HK-2 (cell line): Measurements from ENCODE around the gene ADGRG3.

Source experiments
- DNase-seq: peaks from one replicate; pipeline ENCODE4 v3.0.0-alpha.2; 2018; ENCODE audit not compliant: unreplicated experiment

Gene ADGRG3

DNA sequence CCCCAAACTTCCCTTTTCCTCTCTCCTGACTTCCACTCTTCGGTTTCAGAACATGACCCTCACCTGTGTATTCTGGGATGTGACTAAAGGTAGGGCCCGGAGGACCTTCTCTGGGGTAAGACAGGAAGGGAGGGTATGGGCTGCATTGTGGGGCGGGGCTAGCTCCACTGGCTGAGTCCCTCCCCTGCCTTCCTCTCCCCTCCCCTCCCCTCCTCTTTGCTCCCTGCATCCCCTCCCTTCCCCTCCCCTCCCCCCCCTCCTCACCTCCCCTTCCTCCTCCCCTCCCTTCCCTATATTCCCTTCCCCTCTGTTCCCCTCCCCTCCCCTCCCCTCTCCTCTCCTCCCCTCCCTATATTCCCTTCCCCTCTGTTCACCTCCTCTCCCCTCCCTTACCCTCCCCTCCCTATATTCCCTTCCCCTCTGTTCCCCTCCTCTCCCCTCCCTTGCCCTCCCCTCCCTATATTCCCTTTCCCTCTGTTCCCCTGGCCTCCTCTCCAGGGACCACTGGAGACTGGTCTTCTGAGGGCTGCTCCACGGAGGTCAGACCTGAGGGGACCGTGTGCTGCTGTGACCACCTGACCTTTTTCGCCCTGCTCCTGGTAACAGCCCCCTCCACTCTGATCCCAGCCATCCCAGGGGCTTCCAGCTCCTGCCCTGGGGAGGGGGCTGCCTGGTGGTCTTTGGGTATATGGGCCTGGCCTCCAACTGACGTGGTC, 11.8 kb downstream of the ADGRG3 start:
- no peak for DNase-seq

DNA sequence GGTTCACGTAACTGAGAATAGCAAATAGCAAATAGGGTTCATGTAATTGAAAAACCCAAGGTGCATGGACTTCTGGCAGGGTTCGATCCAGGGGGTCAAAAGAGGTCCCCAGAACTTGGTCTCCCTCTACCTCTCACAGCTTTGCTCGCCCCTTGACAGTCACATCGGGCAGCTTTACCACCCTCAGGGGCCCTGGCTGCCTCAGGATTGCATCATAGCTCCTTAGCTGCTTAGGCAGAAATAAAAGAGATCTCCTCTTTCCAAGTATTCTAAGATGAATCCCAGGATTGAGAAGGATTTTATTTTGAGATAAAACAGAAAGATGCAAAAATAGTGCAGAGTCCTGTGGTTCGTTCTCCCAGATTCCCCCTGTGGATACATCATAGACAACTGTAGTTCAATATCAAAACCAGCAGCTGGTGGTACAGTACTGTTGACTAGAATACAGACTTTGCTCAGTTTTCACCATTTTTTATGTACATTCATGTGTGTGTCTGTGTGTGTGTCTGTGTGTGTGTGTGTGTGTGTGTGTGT, 12.8 kb downstream of the ADGRG3 start:
- DNase-seq: no peak

DNA sequence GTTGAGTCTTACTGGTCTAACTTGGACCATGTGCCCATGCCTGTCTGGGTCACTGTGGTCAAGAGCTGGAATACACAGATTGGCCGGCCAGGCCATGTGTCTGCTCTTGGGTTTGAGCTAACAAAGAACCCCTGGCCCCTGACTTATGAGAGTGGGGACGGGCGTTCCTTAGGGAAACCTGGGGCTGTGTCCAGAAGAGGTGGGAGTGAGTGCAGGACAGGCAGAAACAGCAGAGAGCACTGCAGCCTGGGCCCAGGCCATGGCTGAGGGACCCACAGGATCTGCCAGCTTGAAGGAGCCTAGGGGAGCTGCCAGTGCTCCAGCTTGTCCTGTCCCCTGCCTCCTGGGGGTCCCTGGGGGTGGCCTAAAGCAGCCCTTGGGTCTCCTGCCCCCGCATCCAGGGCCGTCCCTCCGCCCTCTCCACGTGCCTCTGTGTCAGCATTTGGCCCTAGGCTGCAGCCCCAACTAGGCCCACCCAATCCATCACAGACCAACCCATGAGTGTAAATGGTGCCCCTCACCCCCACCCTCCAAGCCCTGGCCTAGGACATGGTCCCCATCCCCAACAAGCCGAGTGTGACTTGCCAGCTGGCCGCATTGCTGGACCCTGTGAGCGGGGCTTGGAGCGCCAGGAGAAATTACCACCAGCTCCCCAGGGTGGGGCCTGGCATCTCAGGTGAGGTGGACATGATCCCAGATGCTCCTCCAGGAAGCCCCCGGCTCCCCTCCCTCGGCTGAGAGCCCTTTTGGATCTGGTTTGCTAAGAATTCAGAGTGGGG, 14.0 kb downstream of the ADGRG3 start:
- DNase-seq: no peak

DNA sequence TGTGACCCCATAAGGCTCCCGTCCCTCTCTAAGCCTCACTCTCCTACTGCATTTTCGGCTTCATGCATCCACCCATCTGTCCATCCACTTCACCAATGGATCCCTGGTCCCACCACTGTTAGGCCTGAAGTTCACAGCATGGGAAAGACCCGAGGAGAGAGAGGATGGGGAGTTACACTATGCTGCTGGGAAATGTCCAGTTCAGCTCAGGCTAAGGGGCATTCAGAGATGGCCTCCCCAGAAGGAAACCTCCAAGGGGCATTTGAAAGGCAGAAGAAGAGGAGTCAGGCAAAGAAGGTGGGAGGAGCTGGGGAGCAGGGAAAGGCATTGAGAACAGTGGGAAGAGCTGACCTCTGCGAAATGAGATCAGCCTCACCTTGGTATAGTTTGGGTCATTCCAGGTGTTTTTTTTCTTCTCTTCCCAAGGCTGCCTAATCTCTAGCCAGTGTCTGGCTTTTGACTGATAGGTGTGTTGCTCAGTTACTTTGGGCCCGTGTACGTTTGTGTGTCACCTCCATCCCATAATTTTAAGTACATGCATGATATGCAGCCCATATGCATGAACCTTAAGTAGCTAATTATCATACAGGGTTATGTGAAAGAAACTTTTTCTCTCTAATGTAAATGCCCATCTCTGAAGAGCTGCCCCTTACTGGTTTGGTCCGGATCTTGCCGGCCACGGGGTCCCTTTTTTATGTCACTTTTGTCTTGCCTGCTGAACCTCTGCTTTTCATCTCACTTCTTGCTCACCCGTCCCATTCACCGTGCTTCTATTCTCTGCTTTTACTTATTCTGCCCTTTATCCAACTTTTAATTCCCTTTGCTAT, 14.9 kb downstream of the ADGRG3 start:
- DNase-seq: no peak

DNA sequence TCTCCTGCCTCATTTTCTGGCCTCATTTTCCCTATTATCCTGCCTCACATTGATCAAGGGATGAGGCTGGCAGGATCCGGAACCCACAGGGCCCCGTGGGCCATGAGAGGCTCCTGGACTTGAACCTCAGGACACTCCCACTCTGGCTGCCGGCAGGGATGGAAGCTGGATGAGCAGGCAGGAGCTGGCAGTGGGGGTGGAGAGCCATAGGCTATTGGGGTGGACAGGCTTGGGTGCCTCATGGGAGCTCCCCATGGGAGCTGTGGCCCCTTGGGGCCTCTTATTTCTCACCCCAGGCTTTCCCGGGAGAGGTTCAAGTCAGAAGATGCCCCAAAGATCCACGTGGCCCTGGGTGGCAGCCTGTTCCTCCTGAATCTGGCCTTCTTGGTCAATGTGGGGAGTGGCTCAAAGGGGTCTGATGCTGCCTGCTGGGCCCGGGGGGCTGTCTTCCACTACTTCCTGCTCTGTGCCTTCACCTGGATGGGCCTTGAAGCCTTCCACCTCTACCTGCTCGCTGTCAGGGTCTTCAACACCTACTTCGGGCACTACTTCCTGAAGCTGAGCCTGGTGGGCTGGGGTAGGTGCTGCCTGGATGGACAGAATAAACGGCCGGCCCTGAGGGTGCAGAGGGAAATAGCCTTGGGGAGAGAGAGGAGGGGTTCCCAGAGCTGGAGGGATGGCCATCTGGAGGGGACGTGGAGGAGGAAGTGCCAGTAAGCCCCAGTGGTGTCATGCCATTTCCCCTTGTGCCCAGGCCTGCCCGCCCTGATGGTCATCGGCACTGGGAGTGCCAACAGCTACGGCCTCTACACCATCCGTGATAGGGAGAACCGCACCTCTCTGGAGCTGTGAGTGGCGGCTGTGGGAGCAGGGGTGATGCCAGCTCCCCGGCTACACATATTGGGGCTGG, 15.8 kb downstream of the ADGRG3 start:
- DNase-seq: no peak

DNA sequence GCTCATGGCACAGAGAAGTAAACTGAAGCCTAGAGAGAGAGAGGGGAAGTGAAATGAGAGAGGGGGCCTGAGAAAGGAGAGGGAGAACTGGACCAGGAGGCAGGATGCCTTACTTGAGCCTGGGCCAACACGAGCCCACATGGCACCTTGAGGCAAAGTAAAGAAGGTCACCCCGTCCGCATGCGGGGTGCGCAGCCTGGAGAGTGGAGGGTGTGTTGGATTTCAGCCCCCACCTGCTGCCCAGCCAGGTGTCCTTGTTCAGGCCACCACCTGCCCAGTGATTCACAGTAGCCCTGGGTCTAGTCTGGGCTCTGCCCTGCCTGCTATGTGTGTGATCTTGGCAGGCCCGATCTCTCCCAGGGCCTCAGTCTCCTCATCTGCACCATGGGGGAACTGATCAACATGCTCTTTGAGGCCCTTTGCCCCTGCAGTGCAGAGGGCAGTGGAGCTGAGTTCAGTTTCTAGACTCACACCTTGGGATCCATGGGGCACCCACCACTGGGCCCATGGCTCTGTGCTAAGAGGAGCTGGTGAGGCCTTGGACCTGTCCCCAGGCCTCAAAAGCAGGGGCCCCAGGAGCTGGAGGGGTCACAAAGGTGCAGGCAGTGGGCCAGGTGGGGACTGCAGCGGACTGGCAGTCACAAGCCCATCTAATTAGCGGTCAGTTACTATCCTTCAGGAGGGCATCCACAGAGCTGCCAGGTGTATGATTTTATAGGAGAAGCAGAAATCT, 16.7 kb downstream of the ADGRG3 start:
- DNase-seq: no peak

DNA sequence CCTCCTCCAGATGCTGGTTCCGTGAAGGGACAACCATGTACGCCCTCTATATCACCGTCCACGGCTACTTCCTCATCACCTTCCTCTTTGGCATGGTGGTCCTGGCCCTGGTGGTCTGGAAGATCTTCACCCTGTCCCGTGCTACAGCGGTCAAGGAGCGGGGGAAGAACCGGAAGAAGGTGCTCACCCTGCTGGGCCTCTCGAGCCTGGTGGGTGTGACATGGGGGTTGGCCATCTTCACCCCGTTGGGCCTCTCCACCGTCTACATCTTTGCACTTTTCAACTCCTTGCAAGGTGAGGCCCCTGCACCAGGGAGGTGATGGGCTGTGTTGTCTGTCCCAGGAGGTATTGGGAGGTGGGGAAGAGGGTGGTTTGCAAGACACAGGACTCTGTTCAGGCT, 17.5 kb downstream of the ADGRG3 start:
- no peak for DNase-seq

DNA sequence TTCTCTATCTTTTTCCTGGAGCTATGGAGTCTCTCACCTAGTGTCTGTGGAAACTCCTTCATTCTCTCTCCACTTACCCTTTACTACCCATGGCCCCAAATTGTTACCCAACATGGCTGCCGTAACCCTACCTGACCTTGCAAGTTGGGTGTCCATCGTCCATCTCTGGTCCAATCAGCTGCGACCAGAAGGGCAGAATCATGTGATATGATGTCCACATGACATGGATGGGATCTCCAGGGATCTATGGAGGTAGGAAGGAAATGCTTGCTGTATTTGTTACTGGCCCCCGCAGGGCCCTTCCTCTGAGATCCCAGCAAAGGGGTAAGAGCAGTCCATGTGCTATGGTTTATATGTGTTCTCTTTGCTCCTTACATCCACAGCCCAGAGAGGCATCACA, 18.5 kb downstream of the ADGRG3 start:
- no peak for DNase-seq

DNA sequence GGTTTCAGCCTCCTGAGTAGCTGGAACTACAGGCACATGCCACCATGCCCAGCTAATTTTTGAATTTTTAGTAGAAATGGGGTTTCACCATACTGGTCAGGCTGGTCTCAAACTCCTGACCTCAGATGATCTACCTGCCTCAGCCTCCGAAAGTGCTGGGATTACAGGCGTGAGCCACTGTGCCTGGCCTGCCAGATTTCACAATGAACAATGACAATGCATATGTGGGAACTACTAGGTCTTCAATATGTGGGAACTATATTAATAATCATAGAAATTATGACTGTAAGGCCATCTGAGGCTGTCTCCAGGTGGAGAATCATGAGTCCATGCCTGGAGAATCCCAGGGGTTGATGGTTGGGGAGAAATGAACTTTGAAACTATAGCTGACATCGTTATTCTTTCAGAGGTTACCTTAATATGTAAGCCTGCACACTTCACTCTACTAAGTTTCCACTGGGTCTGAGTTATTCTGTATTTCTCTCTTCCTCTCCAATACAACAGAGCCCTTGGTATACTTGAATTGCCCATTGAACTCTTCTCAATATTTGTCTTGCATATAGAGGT, 19.3 kb downstream of the ADGRG3 start:
- DNase-seq: no peak

DNA sequence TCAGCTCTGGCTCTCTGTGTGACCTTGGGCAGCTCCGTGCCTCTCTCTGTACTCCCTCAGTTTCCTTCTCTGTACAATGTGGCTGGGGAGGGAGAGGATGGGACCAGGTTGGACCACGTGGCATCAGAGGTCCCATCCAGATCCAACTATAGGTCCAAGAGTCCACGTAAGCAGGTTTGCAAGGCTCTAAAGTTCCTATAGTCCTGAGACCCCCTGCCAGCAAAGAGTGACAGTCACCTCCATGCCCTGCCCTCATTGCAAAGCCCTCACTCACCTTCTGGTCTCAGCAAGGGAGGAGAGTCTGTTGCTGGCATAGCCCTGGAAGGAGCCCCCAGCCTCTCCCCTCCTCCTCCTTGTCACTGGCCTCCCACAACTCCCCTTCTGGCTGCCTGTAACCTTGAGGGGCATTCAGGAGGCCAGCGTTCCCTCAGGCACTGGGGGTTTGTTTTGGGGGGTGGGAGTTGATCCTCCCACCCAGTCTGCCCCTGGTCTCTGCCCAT, 20.4 kb downstream of the ADGRG3 start:
- DNase-seq: no peak

DNA sequence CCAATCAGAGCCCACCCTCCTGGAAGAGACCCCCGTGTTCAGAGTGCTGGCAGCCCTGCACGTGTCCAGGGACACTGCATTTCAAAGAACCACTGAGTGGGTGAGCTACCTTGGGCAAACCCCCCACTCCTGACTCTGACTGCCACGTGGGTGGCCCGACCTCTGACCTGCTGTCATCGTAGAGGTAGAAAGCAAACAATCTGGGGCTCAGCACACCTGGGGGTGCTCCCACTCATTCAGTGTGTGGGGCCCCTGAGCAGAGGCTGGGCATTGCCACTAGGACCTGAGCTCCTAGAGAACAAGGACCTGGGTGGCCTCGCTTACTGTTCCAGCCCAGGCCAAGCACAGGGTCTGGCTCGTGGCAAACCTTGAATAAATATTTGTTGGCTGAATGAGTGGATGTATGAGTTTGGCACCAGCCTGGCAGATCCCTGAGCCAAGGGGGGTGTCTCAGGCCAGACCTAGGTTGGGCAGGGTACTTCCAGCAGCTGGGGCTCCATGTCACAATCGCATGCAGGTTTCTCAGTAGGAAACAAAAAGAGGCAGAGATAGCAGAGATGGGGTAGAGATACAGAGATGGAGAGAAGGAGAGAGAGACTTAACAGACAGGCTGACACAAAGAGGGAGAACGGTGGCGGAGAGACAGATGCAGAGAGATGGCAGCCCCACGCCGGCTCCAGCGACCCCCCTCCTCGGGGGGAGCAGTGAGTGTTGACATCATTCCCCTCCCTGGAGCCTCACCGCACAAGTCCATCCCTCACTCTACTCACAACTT, 21.1 kb downstream of the ADGRG3 start:
- DNase-seq: no peak

DNA sequence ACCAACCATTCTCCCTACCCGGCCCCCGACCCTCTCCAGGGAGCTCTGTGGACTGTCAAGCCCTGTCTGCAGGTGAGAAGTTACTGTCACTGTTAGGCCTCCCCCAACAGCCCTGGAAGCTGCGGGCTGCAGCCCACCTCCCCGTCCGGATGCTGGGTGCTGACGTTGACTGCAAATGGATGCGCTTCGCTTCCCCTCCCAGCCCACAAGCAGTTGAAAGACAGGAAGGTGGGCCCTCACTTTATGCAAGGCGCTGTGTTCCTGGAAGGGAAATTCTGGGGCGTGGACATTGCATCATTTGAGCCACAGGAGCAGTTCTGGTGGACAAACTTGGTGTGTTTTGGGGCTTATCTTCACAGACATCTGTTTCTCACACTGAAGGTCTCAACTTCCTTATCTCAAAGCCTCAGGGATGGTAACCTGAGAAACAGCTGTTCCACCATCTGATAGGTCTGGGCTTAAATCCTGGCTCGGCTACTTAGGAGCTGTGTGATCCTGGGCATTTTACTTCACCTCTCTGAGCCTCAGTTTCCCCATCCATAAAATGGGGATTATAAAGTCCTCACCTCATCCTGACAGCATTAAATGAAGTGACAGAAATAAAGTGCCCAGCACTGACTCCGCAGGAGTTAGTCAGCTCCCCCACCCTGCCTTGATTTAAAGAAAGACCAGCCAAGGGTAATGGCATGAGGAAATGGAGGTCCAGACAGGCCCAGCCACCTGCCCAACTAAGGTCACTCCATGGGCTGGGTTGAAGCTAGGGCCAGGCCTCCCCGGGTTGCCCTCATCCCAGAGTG, 21.9 kb downstream of the ADGRG3 start:
- DNase-seq: no peak

DNA sequence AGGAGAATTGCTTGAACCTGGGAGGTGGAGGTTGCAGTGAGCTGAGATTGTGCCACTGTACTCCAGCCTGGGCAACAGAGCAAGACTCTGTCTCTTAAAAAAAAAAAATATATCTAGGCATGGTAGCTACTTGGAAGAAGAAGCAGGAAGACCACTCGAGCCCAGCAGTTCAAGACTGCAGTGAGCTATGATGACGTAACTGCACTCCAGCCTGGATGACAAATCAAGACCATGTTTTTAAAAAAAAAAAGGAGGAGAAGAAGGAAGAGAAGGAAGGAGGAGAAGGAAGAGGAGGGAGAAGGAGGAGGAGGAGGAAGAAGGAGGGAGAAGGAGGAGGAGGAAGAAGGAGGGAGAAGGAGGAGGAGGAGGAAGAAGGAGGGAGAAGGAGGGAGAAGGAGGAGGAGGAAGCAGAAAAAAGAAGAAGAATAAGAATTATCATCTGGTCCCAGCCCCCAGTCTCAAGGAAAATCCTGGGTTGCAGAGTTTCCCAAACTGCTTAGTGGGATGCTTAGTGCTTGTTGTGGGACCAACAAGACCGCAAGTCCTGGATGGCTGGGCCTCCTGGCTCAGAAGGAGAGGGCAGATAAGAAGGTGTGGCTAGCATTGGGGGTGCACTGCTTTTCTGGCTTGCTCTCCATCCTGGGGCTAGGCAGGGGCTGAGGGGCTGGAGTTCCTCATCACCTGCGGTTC, 22.8 kb downstream of the ADGRG3 start:
- DNase-seq: no peak

DNA sequence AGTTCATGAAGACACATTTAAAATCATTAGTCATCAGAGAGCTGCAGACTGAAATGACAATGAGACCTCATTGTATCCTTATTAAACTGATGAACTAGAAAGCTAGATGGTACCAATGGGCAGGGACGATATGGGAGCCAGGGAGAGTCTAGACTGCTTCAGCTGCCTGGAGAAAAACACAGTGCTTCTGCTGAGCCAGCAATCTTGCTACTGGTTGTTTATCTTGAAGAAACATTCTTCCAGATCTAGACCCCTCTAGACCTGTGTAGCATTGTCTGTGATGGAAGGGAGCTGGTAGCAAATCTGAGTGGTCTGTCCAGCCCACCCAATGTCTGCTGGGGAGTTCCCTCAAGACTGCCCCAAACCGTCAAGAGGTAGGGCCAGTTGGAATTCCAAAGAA, 24.5 kb downstream of the ADGRG3 start:
- DNase-seq: no peak

DNA sequence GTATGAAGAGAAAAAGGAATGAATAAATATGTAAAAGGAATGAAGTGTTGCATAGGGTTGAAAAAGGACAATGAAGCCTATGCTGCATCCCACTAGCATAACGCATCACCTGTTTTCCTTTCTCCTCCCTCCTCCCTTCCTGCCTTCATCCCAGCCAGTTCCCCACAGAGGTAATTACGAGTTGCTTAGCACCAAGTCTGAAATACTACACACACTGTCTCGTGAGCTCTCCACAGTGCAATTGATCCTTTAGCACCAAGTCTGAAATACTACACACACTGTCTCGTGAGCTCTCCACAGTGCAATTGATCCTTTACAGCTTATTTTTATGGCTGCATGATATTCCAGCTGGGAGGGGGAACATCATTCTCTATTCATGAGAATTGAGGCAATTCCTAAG, 25.4 kb downstream of the ADGRG3 start:
- no peak for DNase-seq

DNA sequence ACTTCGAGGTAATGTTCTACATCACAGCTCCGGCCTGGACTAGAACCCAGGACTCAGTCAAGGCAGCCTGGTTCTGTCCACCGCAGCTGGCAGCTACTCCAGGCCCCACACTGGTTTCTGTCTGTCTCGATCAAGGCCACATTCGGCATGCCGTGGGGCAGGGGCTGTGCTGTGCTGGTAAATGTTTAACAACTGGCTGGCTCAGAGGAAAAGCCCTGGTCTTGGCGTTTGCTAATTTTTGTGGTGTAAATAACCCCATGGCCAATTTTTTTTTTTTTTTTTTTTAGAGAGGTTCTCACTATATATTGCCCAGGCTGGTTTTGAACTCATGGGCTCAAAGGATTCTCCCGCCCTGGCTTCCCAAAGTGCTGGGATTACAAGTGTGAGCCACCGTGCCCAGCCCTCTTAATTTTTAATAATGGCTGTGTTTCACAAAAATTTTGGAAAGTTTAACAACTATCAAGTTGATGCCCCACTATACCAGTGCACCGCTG, 26.2 kb downstream of the ADGRG3 start:
- peak; percentile 7 for DNase-seq
